HG03558 (cell line): ENCODE results near the gene OGDH.

Experiments
- ATAC-seq: cut with Tn5 transposase; IDR thresholded peaks from one replicate; pipeline ENCODE4 v1.9.1; 2021; ENCODE audit warnings: moderate number of reproducible peaks; ENCODE audit not compliant: unreplicated experiment; ENCODE audit errors: extremely low read depth

The OGDH gene

GRCh38 chr7:44755698-44756627, 149.5 kb downstream of the OGDH start:
- ATAC-seq = no peak

DNA sequence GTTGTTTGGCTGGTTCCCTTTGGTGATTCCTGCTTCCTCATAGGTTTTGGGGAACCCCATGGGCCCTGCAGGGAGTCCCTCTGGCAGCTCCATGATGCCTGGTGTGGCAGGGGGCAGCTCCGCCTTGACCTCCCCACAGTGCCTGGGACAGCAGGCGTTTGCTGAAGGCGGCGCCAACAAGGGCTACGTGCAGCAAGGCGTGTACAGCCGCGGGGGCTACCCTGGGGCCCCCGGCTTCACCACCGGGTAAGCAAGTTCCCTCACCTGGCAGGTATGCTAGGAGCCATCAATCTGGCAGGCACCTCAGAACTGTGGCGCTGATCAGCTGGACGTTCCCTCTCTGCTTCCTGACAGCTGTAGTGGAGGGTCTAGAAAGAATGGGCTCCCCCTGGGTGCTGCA, 150.5 kb downstream of the OGDH start:
- ATAC-seq = no peak

DNA sequence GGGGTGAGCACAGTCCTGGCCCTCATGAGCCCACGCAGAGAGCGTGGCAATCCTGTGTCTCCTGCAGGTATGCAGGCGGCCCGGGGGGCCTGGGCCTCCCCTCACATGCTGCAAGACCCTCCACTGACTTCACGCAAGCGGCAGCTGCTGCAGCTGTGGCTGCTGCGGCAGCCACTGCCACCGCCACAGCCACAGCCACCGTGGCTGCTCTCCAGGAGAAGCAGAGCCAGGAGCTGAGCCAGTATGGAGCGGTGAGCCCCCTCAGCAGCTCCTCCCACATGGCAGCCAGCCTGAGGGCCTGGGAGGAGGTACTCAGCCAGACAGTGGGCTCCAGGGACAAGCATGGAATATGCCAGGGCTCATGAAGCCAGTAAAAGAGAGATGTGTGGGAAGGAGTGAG, 150.9 kb downstream of the OGDH start:
- no peak for ATAC-seq

GRCh38 chr7:44757739-44758138, 151.3 kb downstream of the OGDH start:
- ATAC-seq = no peak
